ENCODE results near the gene MRPS10.

DNA sequence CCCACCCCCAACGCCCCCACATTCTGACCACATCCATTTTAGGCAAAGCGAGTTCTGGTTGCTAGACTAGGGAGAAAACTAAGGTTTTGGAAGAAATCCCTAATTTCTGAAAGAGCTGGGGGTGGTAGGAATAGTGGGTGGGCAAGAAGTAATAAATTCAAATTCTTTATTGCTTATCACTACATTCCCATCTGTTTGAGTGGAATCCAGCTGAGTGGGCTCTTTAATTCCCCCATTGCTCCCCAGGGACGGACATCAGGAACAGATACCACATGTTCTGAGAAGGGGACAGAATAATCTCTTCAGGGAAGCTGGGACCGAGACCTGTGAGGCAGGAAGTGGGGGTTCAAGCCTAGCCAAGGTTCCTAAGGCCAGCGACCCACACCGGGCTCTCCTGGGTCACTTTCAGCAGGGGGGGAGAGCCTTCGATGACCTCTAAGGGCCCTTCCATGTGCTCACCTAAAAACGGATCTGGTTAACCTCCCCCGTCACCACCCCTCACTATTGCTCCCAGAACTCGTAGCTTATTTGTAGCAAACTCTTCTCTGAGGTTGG, 42.3 kb upstream of the MRPS10 start:
- TF ChIP-seq POLR2AphosphoS5 (IDR thresholded peaks at IDR 0.05; ENCODE audit: low read depth, low read length) (no peak), TAF1 (IDR thresholded peaks at IDR 0.05; ENCODE audit: borderline replicate concordance, low read depth, low read length) (no peak)
